ENCODE results near the gene ASPG. TPM values are rescaled to one million over a fixed set of nuclear protein-coding genes. Genes with fewer than 3 reads are reported as not detected.
A peak's percentile ranks its signal among the peaks of the same experiment; 100 is the strongest.

The ASPG gene
- total and polyA plus RNA-seq, 12 donors, result 2.8 to 32.0 (median 13.2) TPM

- Histone ChIP-seq H3K4me3 (no peak overlapping the region), H3K36me3 (no peaks in the 10 kb centered on the region), H3K27me3 (peaks cover 8 to 33% (median 28%) of the 10 kb centered on the region in 7 donors), H3K4me1 (peaks cover 0 to 28% (median 11%) of the 10 kb centered on the region in 9 donors), H3K9me3 (no peaks in the 10 kb centered on the region), H3K27ac (no peak overlapping the region)
- ATAC-seq (no peak), DNase-seq (peak in 1 of 2 donors; percentile 2)
- 72% methylated on average over 23 of the region's 23 CpGs for WGBS, 2 donors
- intact Hi-C loops (cut with DNase I), result no loop called here
- no peak for TF ChIP-seq CTCF (IDR thresholded peaks at IDR 0.05)
Measured at GRCh38 chr14:104087981-104088850, 2.7 kb downstream of the ASPG start.

- ATAC-seq, result no peak
- no peaks in the 10 kb centered on the region for H3K36me3 ChIP-seq
- no peak overlapping the region for H3K27ac ChIP-seq
- 93 to 94% methylated on average over 20 of the region's 20 CpGs for WGBS, 2 donors
- no peak for TF ChIP-seq CTCF (IDR thresholded peaks at IDR 0.05)
- no peaks in the 10 kb centered on the region for H3K9me3 ChIP-seq
- peaks cover 8 to 34% (median 29%) of the 10 kb centered on the region in 7 donors for H3K27me3 ChIP-seq
- no peak overlapping the region for H3K4me3 ChIP-seq
- intact Hi-C loops (cut with DNase I), result loop anchor here in 4 of 10 donors (5.0 to 10.0 kb wide), 4 partner anchors 472 to 547 kb away; no protein-coding TSS in a partner anchor
- no peak for DNase-seq
- peaks cover 0 to 21% (median 5%) of the 10 kb centered on the region in 9 donors for H3K4me1 ChIP-seq
Measured at GRCh38 chr14:104090071-104090748, 4.7 kb downstream of the ASPG start.

- ATAC-seq (peak in 2 of 8 donors; percentile 6 to 20), DNase-seq (peak in 1 of 2 donors; percentile 23)
- Histone ChIP-seq H3K27me3 (peaks cover 2 to 31% (median 27%) of the 10 kb centered on the region in 7 donors), H3K9me3 (no peaks in the 10 kb centered on the region), H3K4me1 (peaks cover 0 to 14% (median 5%) of the 10 kb centered on the region in 9 donors), H3K36me3 (no peaks in the 10 kb centered on the region), H3K27ac (peak overlapping the region in 1 of 10 donors; percentile 14), H3K4me3 (no peak overlapping the region)
- TF ChIP-seq CTCF (IDR thresholded peaks at IDR 0.05), result no peak
- WGBS, 2 donors, result 62 to 64% methylated on average over 26 of the region's 26 CpGs
- intact Hi-C loops (cut with DNase I), result loop anchor here in 4 of 10 donors (5.0 to 10.0 kb wide), 4 partner anchors 471 to 546 kb away; no protein-coding TSS in a partner anchor
Measured at GRCh38 chr14:104091061-104091926, 5.8 kb downstream of the ASPG start.

Data from heart right ventricle (tissue), 16 donors.